Sigmoid colon (tissue), 7 donors: Measurements from ENCODE around the gene UQCRQ. TPM values are rescaled to one million over a fixed set of nuclear protein-coding genes. Genes with fewer than 3 reads are reported as not detected.
A peak's percentile ranks its signal among the peaks of the same experiment; 100 is the strongest.

Source experiments
- DNase-seq: peaks from one replicate; pipeline ENCODE4 v3.0.0-alpha.2; 2019
- H3K27ac ChIP-seq, 4 donors: fragments of 200-600 bp; sonication (generic); one replicate each; pipeline ENCODE4 v1.5.1; 2016 to 2019; ENCODE audit warnings: mild to moderate bottlenecking in 1 of 4
- H3K27me3 ChIP-seq, 3 donors: fragments of 200-600 bp; sonication (generic); one replicate each; pipeline ENCODE4 v1.5.1; 2019; ENCODE audit warnings: mild to moderate bottlenecking in 1 of 3
- H3K36me3 ChIP-seq, 4 donors: fragments of 200-600 bp; sonication (generic); one replicate each; pipeline ENCODE4 v1.5.1; 2016 to 2019
- H3K4me1 ChIP-seq, 4 donors: fragments of 200-600 bp; sonication (generic); one replicate each; pipeline ENCODE4 v1.5.1; 2017 to 2019
- H3K4me3 ChIP-seq, 4 donors: fragments of 200-600 bp; sonication (generic); one replicate each; pipeline ENCODE4 v1.5.1; 2017 to 2019; ENCODE audit warnings: mild to moderate bottlenecking in 2 of 4, moderate library complexity in 1 of 4
- H3K9me3 ChIP-seq, 4 donors: fragments of 200-600 bp in 3 of 4; sonication (generic) in 3 of 4; one replicate each; pipeline versions ENCODE4 v1.5.1 to v1.6.1; 2013 to 2019
- EP300 ChIP-seq, 4 donors: sonication (generic); formaldehyde crosslinking; IDR thresholded peaks; one replicate each; pipeline ENCODE4 v1.6.1; 2017; ENCODE audit warnings: antibody characterized with exemption in 4 of 4
- POLR2A ChIP-seq, 2 donors: fragments of 450-650 bp; IDR thresholded peaks; one replicate each; pipeline ENCODE4 v1.6.1; 2016; ENCODE audit warnings: antibody characterized with exemption in 2 of 2, mild to moderate bottlenecking in 2 of 2, moderate library complexity in 2 of 2
- POLR2AphosphoS5 ChIP-seq, 4 donors: sonication (generic); formaldehyde crosslinking; IDR thresholded peaks; one replicate each; pipeline ENCODE4 v1.6.1; 2017; ENCODE audit warnings: antibody characterized with exemption in 4 of 4
- WGBS, 2 donors: extraction: QIAGEN DNeasy Blood & Tissue Kit; methylation state at CpG; one replicate each; pipeline ENCODE4 v1.1.7; 2013; 5-methylcytosine and 5-hydroxymethylcytosine counted together
- intact Hi-C: fragments of 100-400 bp; cut with DNase I; formaldehyde crosslinking; loops from one replicate; pipeline ENCODE4 v1.15.1; 2023
- polyA plus RNA-seq, 3 donors: library from polyadenylated mRNA; stranded (reverse); fragments of 200-250 nt; gene quantifications; one replicate each; pipeline ENCODE4 v1.2.3, GENCODE V29; 2013
- total RNA-seq, 4 donors: library from RNA; depleted of rRNA; stranded (reverse); fragments of >200 nt; gene quantifications; one replicate each; pipeline ENCODE4 v1.1.0, GENCODE V29; 2016
- TF ChIP-seq, protein P1 (sequence below), 4 experiments: fragments of 450-650 bp in 3 of 4; fragments of 200-600 bp in 1 of 4; IDR thresholded peaks; one replicate each; pipeline ENCODE4 v1.5.1; 2016 to 2019; ENCODE audit warnings: antibody characterized with exemption in 4 of 4, mild to moderate bottlenecking in 3 of 4, moderate library complexity in 2 of 4
- donor health status: healthy with polysubstance abuse.
- donor health status: Bipolar disorder and iron deficiency.
- donor health status: healthy.

Gene UQCRQ
- total and polyA plus RNA-seq, 7 donors: 113 to 936 (median 230) TPM

DNA sequence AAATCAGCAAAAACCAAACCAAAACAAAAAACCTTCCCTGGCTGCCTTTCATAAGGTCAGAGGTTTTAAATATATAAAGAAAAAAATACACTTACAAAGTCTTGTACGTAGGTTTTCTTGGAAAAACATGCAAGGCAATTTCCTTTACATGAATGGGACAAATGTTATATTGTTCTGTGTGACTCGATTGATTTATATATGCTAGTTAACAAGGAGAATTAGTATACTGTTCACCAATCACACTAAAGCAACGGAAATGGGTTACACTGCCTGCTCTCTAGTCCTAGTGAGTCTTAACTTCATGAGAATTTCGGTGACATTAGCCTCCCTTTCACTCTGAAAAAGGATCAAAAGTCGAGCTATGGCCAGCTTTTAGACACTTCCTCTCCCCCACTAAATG lies 5.7 kb upstream of the UQCRQ start:
- Histone ChIP-seq H3K4me3 (no peak overlapping the region), H3K27ac (no peak overlapping the region), H3K4me1 (peaks cover 0 to 3% (median 3%) of the 10 kb centered on the region in 4 donors), H3K36me3 (no peaks in the 10 kb centered on the region), H3K27me3 (no peaks in the 10 kb centered on the region), H3K9me3 (no peaks in the 10 kb centered on the region)
- WGBS, 2 donors: 59 to 70% methylated on average over 5 of the region's 5 CpGs
- no peak for TF ChIP-seq POLR2A (IDR thresholded peaks at IDR 0.05)
- TF ChIP-seq EP300 (IDR thresholded peaks at IDR 0.05): no peak
- no peak for DNase-seq
- intact Hi-C loops: loop anchor here (10.0 kb wide), 1 partner anchor 194 kb away; the partner anchor contains the start of gene HSPA4

DNA sequence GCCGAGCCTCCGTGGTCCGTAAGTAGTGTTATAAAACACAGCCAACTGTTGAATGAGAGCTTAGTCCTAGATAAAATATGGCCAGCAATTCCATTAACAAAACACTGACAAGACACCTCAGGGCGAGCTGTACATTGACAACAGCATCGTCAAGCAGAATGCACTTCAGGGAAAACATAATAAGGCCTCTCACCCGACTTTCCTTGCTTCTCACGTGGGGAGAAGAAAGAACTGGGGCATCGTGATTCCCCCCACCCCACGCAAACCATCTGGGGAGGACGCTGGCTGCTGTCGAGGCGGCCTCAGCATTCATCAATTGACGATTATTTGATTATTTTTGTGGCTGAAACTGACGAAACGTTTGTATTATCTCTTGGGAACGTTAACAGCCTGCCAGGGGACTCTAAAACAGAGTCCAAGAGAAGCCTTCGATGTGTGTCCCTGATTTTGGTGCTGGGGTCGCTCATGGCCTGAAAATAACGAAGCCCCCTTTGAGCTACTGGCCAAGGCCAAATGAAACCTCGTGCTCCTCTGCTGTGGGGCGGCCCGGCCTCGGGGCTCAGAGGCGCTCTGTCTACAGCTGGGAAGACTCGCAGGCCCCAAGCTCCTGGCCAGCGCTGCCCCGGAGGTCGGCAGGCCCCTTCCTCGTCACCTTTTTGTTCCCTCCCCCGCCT lies 637 bp upstream of the UQCRQ start:
- Histone ChIP-seq H3K27ac (peak overlapping the region; percentile 90 to 93 (median 92)), H3K4me3 (peak overlapping the region; percentile 68 to 80 (median 78)), H3K9me3 (no peaks in the 10 kb centered on the region), H3K27me3 (no peaks in the 10 kb centered on the region), H3K4me1 (peaks cover 0 to 22% (median 20%) of the 10 kb centered on the region in 4 donors), H3K36me3 (peaks cover 0 to 26% (median 10%) of the 10 kb centered on the region in 4 donors)
- no peak for DNase-seq
- intact Hi-C loops: loop anchor here (2.0 to 10.0 kb wide), 4 partner anchors 35 to 309 kb away; partner anchors contain the start of genes AFF4, HSPA4, RAD50 and SHROOM1
- TF ChIP-seq EP300 (IDR thresholded peaks at IDR 0.05) (no peak), POLR2A (IDR thresholded peaks at IDR 0.05) (no peak), POLR2AphosphoS5 (IDR thresholded peaks at IDR 0.05) (no peak)
- TF ChIP-seq, protein P1, sequence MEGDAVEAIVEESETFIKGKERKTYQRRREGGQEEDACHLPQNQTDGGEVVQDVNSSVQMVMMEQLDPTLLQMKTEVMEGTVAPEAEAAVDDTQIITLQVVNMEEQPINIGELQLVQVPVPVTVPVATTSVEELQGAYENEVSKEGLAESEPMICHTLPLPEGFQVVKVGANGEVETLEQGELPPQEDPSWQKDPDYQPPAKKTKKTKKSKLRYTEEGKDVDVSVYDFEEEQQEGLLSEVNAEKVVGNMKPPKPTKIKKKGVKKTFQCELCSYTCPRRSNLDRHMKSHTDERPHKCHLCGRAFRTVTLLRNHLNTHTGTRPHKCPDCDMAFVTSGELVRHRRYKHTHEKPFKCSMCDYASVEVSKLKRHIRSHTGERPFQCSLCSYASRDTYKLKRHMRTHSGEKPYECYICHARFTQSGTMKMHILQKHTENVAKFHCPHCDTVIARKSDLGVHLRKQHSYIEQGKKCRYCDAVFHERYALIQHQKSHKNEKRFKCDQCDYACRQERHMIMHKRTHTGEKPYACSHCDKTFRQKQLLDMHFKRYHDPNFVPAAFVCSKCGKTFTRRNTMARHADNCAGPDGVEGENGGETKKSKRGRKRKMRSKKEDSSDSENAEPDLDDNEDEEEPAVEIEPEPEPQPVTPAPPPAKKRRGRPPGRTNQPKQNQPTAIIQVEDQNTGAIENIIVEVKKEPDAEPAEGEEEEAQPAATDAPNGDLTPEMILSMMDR (IDR thresholded peaks at IDR 0.05): no peak
- WGBS, 2 donors: 38 to 40% methylated on average over 30 of the region's 30 CpGs

DNA sequence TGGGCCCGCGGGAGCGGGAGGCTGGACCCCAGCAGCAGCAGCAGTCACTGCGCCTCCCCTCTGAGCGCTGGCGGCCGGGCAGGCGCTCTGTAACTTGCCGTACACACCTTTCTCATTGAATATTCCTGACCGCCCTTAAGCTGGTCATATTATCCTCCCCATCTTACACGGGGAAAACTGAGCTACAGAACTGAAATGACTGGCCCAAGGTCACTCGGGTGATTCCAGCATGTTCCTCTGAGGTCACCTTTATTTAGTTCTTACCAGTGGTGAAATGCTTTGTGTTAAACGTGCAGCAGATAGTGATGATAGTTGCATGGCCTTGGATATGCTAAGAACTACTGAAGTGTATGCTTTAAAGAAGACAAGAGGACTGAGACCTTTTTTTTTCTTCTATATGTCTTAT lies 607 bp downstream of the UQCRQ start:
- no peak for DNase-seq
- Histone ChIP-seq H3K27ac (peak overlapping the region; percentile 90 to 93 (median 92)), H3K27me3 (no peaks in the 10 kb centered on the region), H3K9me3 (no peaks in the 10 kb centered on the region), H3K4me3 (peak overlapping the region; percentile 68 to 80 (median 78)), H3K4me1 (peaks cover 0 to 22% (median 20%) of the 10 kb centered on the region in 4 donors), H3K36me3 (peaks cover 0 to 36% (median 10%) of the 10 kb centered on the region in 4 donors)
- intact Hi-C loops: loop anchor here (2.0 to 10.0 kb wide), 4 partner anchors 36 to 310 kb away; partner anchors contain the start of genes AFF4, HSPA4, RAD50 and SHROOM1
- WGBS, 2 donors: 1 to 2% methylated on average over 13 of the region's 13 CpGs
- TF ChIP-seq, protein P1 (IDR thresholded peaks at IDR 0.05): no peak
- no peak for TF ChIP-seq POLR2A (IDR thresholded peaks at IDR 0.05)
- TF ChIP-seq EP300 (IDR thresholded peaks at IDR 0.05): no peak
- no peak for TF ChIP-seq POLR2AphosphoS5 (IDR thresholded peaks at IDR 0.05)

DNA sequence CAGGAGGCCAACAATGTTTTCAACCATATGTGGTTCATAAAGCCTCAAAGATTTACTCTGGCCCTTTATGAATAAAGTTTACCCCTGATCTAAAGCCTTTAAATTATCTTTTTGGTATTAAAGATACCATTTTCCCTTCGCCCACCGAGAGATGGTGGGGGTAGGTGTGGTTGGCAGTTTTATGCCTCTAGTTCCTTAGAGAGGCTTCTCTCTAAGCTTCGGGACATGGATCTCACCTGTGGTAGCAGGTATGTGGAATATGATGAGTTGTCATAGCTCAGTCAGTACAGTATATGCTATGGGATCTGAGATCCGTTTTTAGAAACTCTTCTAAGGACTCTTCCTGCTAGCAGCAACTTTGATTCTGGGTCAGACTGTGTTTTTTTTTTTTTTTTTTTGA lies 2.3 kb downstream of the UQCRQ start:
- DNase-seq: no peak
- Histone ChIP-seq H3K4me3 (no peak overlapping the region), H3K36me3 (peaks cover 0 to 38% (median 10%) of the 10 kb centered on the region in 4 donors), H3K27me3 (no peaks in the 10 kb centered on the region), H3K27ac (no peak overlapping the region), H3K4me1 (peaks cover 0 to 30% (median 20%) of the 10 kb centered on the region in 4 donors), H3K9me3 (no peaks in the 10 kb centered on the region)
- TF ChIP-seq EP300 (IDR thresholded peaks at IDR 0.05): no peak
- TF ChIP-seq POLR2AphosphoS5 (IDR thresholded peaks at IDR 0.05): no peak
- TF ChIP-seq, protein P1 (IDR thresholded peaks at IDR 0.05): no peak
- TF ChIP-seq POLR2A (IDR thresholded peaks at IDR 0.05): no peak
- WGBS, 2 donors: 85 to 90% methylated on average over 4 of the region's 4 CpGs
- intact Hi-C loops: loop anchor here (5.0 to 10.0 kb wide), 2 partner anchors 186 to 311 kb away; partner anchors contain the start of genes HSPA4 and RAD50

DNA sequence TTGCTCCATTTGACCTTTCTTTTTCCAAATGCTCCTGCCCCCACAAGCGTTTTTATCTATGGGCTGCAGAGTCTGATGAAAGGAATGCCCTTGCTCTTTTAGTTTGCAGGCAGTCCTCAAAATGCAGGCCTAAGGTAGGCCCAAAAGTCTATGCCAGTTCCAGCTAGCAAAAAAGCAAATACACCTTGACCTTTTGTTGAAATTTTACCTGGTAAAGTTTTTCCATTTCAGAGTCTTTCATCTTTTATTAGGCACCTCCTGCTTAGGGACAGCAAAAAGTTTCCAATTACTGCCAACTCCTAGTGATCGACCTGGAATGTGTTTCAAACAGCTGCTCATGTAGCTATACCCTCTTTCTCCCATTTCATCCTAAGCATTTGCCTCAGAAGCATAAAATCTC lies 4.4 kb downstream of the UQCRQ start:
- no peak overlapping the region for H3K27ac ChIP-seq
- no peak for DNase-seq
- H3K4me3 ChIP-seq: no peak overlapping the region
- no peaks in the 10 kb centered on the region for H3K9me3 ChIP-seq
- intact Hi-C loops: no loop called here
- H3K36me3 ChIP-seq: peaks cover 0 to 53% (median 10%) of the 10 kb centered on the region in 4 donors
- no peaks in the 10 kb centered on the region for H3K27me3 ChIP-seq
- H3K4me1 ChIP-seq: peaks cover 0 to 28% (median 16%) of the 10 kb centered on the region in 4 donors
- WGBS, 2 donors: 68 to 78% methylated on average over 2 of the region's 2 CpGs
- TF ChIP-seq POLR2A (IDR thresholded peaks at IDR 0.05): no peak
- TF ChIP-seq EP300 (IDR thresholded peaks at IDR 0.05): no peak
- TF ChIP-seq, protein P1 (IDR thresholded peaks at IDR 0.05): no peak
- TF ChIP-seq POLR2AphosphoS5 (IDR thresholded peaks at IDR 0.05): no peak
